GM19468 (cell line): Measurements from ENCODE around the gene LY6G5B.
"Not testable (repeated sequence)": the region's sequence is repeated elsewhere in the genome, so short reads cannot be mapped to it uniquely, and the experiment has no call there.

Experiments used
- ATAC-seq: cut with Tn5 transposase; IDR thresholded peaks from one replicate; pipeline ENCODE4 v1.9.1; 2021; ENCODE audit warnings: mild to moderate bottlenecking, moderate library complexity, moderate number of reproducible peaks; ENCODE audit not compliant: unreplicated experiment; ENCODE audit errors: extremely low read depth

The LY6G5B gene

DNA sequence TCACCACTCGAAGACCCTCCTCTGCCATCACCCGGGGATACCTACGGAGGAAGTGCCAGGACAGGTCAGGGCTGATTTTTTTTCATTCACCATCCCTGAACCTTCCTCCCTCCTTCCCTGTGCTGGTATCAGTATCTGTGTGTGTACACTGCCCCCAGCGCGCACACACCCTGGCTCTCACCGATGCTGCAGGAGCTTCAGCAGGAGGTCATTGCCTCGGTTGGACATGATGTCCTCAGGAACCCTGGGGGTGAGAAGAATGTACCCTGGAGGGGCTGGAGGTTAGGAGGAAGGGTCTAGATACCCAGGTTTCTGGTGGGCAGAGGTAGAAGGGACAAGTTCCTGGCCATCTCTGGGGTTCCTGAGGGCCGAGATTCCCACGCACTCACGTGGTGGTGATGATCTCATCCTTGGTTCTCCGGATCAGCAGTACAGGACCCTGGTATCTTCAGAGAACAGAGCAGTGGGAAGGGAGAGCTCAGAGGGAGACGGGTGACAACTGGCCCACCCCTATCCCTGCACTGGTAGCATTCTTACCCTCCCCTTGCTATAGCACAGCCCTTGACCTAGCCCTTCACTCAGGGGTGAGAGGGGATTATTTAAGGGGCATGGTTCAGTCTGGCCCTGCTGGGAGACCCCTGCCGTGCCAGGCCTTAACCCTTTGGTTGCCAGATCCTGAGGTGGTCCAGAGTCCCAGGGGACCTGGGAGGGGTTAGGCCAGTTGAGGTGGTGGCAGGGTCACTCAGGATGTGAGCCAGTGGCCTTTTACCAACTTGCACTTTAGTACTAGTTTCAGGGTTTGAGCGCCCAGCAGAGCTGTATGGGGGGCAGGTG lies 18.3 kb downstream of the LY6G5B start:
- no peak for ATAC-seq

GRCh38 chr6:31689249-31690110 lies 19.7 kb downstream of the LY6G5B start:
- ATAC-seq, result no peak

DNA sequence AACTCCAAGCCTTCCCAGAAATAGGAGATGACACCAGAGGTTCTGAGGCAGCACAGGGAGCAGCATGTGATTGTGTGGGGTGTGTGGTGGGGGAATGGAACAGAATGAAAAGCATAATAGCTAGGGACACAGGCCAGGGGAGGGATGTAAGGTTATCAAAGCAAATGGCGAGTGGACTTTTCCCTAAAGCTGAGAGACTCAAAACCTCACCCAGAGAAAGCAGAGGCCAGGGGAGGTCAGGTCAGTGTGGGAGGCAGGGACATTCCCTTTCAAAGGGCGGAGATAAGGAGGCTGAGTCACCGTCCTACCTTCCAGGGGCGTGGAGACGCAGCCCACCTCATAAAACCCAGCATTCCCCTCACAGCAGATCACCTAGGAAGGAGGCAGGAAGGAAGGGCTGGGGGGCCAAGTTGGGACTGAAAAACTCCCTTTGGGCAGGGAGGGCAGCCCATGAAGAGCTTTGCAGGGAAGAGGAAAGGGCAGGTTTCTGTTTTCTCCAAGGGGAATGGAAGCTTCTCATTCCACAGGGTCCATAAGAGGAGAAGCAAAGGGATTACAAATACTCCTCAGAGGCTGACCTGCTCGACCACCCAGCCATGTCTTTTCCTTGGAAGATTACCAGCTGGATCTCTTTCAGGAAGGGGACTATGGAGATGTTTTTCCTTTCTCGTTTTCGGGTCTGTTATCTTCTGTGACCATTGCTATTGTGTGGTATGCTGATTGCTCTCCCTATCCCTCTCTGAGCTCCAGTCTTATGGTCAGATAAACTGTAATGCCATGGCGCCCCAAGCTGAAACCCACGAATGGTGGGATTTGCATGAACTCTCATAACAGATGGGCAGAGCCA lies 20.7 kb downstream of the LY6G5B start:
- ATAC-seq, result no peak

GRCh38 chr6:31691078-31691463 lies 21.3 kb downstream of the LY6G5B start:
- no peak for ATAC-seq

DNA sequence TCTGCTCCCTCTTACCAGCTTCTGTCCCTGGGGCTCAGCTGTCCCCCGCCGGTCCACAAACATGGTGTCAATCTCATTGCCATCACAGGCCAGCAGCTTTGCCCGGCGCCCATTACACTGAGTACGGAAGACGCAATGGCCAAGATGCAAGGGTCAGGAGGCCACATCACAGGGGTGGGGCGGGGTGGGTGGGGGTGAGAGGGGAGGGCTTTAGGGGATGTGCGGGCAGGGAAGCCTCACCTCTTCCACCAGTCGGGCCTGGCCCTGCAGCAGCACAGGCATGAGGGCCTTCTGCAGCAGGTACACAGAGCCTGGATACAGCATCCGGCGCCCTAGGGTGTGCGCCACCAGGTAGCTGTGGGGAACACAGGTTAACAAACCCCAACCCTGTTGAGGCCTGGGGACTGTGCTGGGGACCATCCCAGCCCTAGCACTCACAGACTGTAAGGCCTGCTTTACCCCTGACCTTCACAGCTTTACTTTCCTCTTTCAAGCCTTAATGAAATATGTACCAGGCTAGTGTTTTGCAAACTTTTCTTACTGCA lies 21.9 kb downstream of the LY6G5B start:
- ATAC-seq, result no peak

DNA sequence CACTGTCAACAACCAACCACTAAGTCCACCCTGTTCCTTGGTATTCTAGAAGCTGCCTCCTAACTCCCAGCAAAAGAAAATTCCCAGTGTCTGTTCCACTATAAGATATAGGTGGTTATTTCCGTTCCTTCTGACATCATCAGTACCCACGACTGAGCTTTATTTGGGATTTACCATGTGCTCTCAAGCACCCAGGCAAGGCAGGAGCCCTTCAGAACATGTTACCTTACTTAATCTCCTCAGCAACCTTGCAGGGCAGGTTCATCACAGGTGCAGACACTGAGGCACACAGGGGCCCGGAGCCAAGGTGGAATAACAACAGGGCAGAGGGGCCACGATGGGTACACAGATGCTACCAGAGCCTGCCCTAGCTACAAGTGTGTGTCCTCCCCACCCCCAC lies 22.6 kb downstream of the LY6G5B start:
- ATAC-seq, result no peak

- ATAC-seq, result no peak
Observed at GRCh38 chr6:31692886-31693285, 23.1 kb downstream of the LY6G5B start.

GRCh38 chr6:31693535-31693934 lies 23.8 kb downstream of the LY6G5B start:
- ATAC-seq, result no peak

DNA sequence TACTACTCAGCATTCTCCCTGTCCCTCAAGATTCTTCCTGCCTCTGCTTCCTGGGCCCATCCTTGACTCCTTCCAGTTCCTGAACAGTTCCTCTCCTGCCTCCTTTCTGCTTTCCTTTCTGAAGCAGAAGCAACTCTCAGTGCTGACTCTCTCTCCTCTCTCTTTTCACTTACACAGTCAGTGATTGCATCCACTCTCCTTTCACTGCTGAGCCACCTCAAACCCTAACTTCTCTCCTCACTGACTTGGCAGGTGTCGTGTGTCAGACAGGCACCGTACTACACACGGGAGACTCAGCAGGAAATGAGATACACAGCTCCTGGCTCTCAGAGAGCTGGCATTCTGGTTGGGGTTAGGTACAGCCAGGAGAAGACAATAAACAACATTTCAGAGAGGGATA lies 27.8 kb downstream of the LY6G5B start:
- no peak for ATAC-seq

GRCh38 chr6:31700740-31701401 lies 31.1 kb downstream of the LY6G5B start:
- ATAC-seq, result no peak

DNA sequence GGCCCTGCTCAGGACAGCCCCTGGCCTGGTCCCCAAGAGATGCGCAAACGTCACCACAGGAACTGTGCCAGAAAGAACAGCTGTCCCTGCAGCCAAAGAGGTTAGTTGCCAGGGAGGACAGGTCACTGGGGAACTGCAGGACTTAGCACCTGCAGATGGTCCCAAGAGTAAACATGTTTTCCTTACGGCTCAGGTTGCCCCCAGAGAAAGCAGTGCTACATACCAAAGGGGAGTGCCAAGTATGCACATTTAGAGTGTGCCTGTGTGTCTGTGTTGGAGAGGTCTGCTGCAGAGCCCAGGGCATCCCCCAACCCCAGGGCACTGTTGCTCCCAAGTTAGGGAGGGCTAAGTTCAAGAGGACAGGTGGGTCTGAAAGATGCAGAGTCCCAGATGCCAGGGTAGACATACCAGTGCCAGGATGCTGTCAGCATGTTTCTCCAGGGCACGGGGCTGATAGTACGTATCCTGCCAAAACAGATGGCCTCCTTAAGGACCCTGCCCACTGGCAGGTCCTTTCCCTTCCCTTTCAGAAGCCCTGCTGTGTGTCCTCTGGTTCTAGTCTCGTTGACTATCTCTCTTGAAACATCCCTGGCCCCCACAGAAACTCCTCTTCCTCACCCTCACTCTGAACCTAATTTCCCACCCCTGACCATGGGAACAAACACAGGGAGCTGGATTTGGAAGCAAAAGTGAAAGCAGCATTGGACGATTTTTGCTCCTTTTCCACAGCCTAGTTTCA lies 32.1 kb downstream of the LY6G5B start:
- no peak for ATAC-seq

GRCh38 chr6:31702405-31702818 lies 32.6 kb downstream of the LY6G5B start:
- ATAC-seq, result no peak

DNA sequence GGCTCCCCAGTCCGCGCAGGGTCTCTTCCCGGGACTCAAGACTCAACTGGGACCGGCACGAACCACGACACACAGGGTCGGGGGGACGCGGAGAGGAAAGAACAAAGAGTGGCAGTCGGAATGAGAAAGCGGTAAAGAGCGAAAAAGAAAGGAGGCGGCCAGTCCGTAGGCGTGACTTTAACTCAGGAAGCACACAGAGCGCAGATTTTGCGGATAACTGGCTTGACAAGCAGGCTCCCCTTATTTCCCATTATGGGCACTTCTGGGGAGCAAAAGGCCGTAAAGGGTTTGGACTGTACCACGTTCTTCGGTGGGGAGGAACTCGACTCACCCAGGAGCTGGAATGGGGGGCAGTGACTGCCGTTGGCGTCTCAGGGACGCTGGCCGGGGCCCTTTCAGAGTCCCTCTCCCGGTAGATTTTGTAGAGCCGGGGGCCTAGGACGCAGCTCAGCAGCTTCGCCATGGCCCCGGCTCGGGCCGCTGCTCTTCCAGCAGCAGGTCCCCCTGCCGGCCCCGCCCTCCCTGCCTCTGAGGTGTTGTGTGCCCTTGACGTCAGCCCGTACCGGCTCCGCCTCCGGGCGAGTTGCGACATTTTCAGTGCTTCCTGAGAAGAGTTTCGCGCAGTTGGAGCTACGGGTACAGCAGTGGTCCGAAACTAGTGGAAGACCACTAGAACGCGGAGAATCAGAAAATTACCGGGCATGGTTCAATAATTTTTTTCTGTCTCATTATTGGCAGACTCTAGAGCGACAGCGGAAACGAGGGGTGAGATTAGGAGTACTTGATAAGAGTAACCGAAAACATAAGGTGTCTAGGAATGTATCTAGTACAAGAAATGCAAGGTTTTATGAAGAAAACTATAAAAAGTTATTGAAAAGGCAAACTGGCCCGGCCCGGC lies 33.3 kb downstream of the LY6G5B start, which contains the start of gene ABHD16A:
Gene ABHD16A (minus strand): TSS at position 506 of the 898 bp plus-strand sequence. CDS start 43 bp downstream, at position 463.
- ATAC-seq, result peak; percentile 42

DNA sequence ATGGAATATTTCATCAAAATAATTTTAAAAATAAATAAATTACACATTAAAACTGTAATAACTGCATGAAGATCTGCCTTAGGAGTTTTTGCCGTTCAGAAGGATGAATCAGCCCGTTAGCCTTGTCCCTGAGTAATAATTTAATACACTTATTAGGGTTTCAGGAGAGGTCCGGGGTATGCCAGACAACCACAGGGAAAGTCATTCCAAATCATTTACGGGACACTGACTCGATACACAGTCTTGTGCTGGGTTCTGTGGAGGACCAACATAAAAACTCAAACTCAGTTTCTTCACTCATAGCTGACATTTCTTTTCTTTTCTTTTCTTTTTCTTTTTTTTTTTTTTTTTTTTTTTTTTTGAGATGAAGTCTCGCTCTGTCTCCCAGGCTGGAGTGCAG lies 36.2 kb downstream of the LY6G5B start:
- ATAC-seq, result no peak

- no peak for ATAC-seq
Observed at GRCh38 chr6:31706599-31706998, 36.8 kb downstream of the LY6G5B start, which contains the start of gene LY6G6F. TSS of gene LY6G6F (plus strand) at chr6:31706866. CDS start at chr6:31706907, 41 bp downstream.

GRCh38 chr6:31707701-31708100 lies 37.9 kb downstream of the LY6G5B start:
- ATAC-seq, result no peak

GRCh38 chr6:31708224-31708623 lies 38.4 kb downstream of the LY6G5B start:
- ATAC-seq, result no peak

- not testable (repeated sequence) for ATAC-seq
Observed at GRCh38 chr6:31709157-31709556, 39.4 kb downstream of the LY6G5B start.
